ENCODE data around the gene KCNMA1. TPM values are rescaled to one million over a fixed set of nuclear protein-coding genes. Genes with fewer than 3 reads are reported as not detected.
A peak's percentile ranks its signal among the peaks of the same experiment; 100 is the strongest.

The KCNMA1 gene
- total RNA-seq, 1 donor, result 106 TPM

GRCh38 chr10:77070346-77070745 lies 567.3 kb downstream of the KCNMA1 start:
- H3K4me3 ChIP-seq (ENCODE audit: low read depth, low read length), result no peak overlapping the region
- TF ChIP-seq CTCF (IDR thresholded peaks at IDR 0.05; ENCODE audit: insufficient read depth, low read length), result no peak
- no peak for DNase-seq (ENCODE audit: low read depth)

DNA sequence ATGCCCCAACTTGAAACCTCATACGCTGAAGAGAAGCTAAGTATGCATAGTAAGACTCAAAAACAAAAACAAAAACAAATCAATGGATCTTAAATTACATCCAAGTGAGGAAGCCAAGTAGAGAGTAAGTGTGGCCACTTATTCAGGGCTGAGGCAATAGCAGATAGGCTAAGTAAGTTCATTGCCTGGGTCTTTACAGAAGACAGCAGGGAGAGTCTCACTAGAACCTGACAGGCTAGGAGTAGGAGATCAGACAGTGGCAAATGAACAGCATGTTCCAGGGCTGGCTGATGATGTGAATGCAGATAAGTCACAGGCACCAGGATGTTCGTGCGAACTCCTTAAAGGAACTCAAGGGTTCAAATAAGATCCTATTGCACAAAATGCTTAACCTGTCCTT lies 568.6 kb downstream of the KCNMA1 start:
- no peak overlapping the region for H3K4me3 ChIP-seq (ENCODE audit: low read depth, low read length)
- no peak for DNase-seq (ENCODE audit: low read depth)
- TF ChIP-seq CTCF (IDR thresholded peaks at IDR 0.05; ENCODE audit: insufficient read depth, low read length), result no peak

DNA sequence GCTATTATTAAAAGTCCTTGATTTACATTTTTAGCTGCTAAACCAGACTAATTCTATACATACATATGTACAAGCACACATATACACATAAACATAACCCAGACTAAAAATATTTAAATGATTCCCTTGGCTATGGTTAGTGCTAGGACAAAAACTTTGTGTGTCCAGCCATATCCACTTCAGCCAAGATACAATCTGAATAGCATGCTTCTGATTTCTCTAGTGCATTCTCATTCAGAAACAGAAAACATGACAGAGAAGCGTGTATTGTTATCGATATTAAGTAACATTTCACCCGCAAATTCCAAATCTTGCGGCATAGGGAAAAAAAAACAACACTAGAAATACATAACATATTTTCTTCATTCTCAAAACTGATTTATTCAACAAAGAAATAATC lies 569.3 kb downstream of the KCNMA1 start:
- DNase-seq (ENCODE audit: low read depth), result no peak
- no peak for TF ChIP-seq CTCF (IDR thresholded peaks at IDR 0.05; ENCODE audit: insufficient read depth, low read length)
- no peak overlapping the region for H3K4me3 ChIP-seq (ENCODE audit: low read depth, low read length)

- no peak for DNase-seq (ENCODE audit: low read depth)
- no peak overlapping the region for H3K4me3 ChIP-seq (ENCODE audit: low read depth, low read length)
- TF ChIP-seq CTCF (IDR thresholded peaks at IDR 0.05; ENCODE audit: insufficient read depth, low read length), result no peak
Measured at GRCh38 chr10:77062381-77062780, 575.2 kb downstream of the KCNMA1 start.

GRCh38 chr10:77060913-77061312 lies 576.7 kb downstream of the KCNMA1 start:
- peak; percentile 28 for DNase-seq (ENCODE audit: low read depth)
- no peak for TF ChIP-seq CTCF (IDR thresholded peaks at IDR 0.05; ENCODE audit: insufficient read depth, low read length)
- H3K4me3 ChIP-seq (ENCODE audit: low read depth, low read length), result no peak overlapping the region

- no peak for TF ChIP-seq CTCF (IDR thresholded peaks at IDR 0.05; ENCODE audit: insufficient read depth, low read length)
- no peak overlapping the region for H3K4me3 ChIP-seq (ENCODE audit: low read depth, low read length)
- no peak for DNase-seq (ENCODE audit: low read depth)
Measured at GRCh38 chr10:77056650-77057049, 581.0 kb downstream of the KCNMA1 start.

DNA sequence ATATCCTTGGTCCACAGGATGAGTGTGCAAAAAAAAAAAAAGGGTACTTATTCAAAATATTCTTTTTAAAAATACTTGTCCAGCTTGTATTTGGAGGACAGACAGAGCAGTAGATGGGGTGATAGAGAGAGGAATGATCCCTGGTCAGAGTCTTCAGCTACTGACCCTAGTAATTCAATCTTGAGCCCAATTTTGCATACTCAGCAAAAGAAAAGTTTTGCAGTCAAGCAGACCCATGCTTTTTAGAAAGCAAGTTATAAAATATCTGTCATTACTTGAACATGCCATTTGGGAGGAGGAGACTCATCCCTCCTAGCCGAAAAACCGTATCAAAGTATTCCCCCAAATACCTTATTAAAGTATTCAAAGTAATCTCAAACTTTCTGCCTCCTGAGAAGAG lies 585.0 kb downstream of the KCNMA1 start:
- H3K4me3 ChIP-seq (ENCODE audit: low read depth, low read length), result no peak overlapping the region
- TF ChIP-seq CTCF (IDR thresholded peaks at IDR 0.05; ENCODE audit: insufficient read depth, low read length), result no peak
- no peak for DNase-seq (ENCODE audit: low read depth)
